AML-193 (cell line): Measurements from ENCODE around the gene PDLIM4.
A peak's percentile ranks its signal among the peaks of the same experiment; 100 is the strongest.

ENCODE experiments used
- DNase-seq, 2 experiments: peaks; one replicate each; lab custom pipeline; 2025; lab: John Stamatoyannopoulos, UW

PDLIM4 gene

GRCh38 chr5:132281856-132282614, 24.5 kb downstream of the PDLIM4 start:
- DNase-seq: no peak

DNA sequence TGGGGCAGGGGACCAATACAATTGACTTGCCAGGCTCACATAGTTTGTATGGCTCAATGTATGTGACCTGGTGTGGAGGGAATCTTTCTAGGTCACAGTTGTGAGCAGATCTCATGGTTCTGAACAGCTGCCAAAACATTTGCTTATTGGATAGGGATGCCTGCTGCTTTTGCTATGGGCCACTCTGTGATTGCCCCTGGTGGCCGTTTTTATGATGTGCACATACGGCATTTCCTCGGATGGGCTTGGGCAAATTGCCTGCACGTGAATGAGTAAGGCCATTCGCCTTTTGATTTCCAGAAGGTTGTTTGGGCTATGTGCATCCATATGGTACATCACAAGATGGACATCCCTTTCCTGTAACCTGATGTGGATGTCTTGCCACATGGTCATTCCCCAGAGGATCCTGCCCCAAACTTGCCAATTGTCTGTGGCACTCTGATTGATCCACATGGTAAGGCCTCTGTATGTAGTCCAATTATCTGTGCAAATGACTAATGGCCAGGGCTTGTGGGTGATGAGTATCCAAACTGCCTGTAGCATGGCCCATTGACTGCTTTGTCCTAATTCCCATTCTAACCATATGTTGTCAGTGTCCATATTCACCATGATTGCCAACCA, 26.0 kb downstream of the PDLIM4 start:
- peak; percentile 13 to 16 for DNase-seq

- no peak for DNase-seq
These were observed 31.6 kb downstream of the PDLIM4 start for GRCh38 chr5:132289097-132289496.

DNA sequence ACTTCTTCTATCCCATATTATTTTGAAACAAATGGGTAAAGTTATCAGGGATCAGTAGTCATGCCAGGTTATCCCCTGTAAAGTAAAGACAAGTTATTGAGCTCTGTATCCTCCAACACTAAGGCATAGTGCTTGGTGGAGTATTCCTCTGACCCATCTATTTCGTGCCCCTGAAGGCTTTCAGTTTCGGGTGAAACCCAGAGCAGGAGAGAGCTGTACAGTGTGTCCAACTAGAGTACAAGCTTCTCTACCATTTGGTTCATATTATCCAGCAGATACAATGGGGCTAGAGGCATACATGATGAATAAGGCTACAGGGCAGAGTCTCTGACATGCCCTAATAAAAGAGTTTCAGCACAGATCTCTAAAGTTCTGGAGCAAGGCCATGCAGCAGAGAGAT, 33.5 kb downstream of the PDLIM4 start:
- DNase-seq: no peak

GRCh38 chr5:132293066-132293991, 35.8 kb downstream of the PDLIM4 start:
- DNase-seq: peak; percentile 79 to 81

GRCh38 chr5:132293992-132294727, 36.7 kb downstream of the PDLIM4 start, which contains the start of gene SLC22A4:
Gene SLC22A4 (plus strand): TSS chr5:132294394. CDS start chr5:132294617, 223 bp downstream.
- DNase-seq: peak; percentile 79 to 89

GRCh38 chr5:132294728-132295504, 37.4 kb downstream of the PDLIM4 start:
- DNase-seq: peak; percentile 98

DNA sequence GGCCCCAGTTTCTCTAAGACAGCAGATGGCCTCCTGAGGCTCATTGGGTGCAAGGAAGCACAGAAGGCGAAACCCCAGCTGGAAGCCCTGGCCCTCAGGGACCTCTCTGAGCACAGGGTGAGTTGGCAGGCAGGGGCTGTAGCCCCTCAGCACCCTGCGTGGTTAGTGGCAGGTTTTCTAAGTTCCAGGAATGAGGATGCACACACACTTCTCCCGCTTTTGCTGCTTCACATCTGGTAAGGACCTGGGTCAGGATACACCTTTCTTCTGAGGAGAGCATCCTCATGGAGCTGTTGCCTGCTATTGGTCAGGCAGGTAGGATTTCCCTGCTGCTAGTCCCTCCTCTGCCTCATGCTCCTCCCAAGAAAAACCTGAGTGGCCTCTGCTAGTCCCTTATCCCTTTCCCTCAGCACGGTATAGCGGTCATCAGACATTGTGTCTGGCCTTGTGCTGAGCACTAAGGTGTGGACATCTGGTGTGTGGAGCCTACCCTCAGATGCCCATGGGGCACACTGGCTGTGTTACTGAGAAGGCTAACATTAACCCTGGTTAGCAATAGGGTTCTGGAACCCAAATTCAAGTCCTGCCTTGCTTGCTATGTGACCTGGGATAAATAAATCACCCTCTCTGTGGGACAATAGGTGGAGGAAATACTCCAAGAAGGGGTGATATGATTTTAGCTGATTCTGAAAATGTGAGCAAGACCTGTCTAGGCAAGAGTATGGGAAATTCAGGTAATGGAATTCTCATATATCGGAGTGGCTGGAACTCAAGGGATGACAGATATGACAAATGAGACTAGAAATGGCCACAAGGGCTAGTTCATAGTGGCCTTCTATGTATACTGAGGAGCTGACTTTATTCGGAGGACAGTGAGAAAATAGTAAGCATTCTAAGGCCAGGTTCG, 38.3 kb downstream of the PDLIM4 start:
- no peak for DNase-seq

GRCh38 chr5:132296412-132297016, 39.0 kb downstream of the PDLIM4 start:
- no peak for DNase-seq

DNA sequence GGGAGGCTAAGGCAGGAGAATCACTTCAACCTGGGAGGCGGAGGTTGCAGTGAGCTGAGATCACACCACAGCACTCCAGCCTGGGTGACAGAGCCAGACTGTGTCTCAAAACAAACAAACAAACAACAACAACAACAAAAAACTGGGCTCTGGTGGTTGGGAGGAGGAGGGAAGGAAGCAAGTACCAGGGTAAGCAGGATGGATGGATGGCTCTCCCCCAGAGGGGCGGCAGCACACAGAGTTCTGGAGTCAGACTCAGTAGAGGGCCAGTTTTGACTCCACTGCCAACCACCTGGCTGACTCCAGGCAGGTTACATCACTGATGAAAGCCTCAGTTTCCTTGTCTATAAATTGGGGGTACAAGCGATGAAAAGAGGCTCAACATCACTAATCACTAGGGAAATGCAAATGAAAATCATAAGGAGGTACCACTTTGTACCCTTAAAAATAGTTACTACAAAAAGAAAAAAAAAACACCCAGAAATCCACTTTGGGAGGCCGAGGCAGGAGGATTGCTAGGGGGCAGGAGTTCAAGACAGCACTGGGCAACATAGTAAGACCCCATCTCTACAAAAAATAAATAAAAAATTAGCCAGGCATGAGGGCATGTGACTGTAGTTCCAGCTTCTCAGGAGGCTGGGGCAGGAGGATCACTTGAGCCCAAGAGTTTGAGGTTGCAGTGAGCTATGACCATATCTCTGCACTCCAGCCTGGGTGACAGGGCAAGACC, 39.9 kb downstream of the PDLIM4 start:
- DNase-seq: no peak

DNA sequence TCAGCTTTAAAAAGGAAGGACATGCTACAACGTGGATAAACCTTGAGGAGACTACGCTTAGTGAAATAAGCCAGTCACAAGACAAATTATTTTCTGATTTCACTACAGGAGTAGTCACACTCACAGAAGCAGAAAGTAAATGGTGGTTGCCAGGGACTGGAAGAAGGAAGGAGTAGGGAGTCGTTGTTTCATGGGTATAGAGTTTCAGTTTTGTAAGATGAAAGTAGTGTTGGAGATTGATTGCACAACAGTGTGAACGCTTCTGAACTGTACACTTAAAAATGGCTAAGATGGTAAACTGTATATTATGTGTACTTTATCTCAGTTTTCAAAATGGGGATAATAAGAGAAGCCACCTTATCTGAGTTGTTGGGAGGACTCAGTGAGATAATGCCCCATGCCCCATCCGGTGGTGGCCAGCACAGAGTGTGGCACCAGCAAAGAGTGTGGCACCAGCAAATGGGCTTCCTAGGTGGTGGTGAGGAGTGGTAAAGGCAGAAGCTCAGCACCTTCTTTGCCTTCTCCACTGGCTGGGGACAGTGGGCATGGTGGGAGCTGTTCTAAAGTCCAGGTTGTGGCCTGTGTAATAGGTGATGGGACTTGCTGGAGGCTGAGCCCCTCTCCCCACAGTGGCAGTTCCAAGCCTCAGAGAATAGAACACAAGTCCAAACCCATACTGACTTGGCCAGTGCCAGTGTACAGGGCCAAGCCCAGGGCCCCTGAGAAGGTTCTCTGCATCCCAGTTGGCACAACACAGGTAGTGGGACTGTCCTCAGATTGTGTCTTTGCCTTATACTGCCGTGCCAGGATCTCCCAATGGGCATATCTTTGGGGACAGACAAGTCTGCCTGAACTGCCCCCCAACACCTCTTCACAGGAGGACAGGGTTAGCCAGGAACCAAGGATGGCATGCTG, 41.1 kb downstream of the PDLIM4 start:
- DNase-seq: peak; percentile 50 to 61

DNA sequence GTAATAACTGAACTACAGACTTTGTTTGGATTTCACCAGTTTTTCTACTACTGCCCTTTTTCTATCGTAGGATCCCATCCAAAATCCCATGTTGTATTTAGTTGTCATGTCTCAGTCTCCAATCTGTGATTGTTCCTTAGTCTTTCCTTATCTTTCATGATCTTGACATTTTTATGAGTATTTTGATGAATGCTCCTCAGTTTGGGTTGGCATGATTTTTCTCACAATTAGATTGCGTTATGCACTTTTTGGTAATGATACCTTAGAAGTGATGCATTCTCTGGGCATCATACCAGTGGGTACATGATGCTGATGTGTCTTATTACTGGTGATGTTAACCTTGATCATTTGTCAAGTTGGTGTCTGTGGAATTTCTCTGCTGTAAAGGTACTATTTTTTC, 42.4 kb downstream of the PDLIM4 start:
- no peak for DNase-seq

GRCh38 chr5:132300577-132301343, 43.3 kb downstream of the PDLIM4 start:
- DNase-seq: peak; percentile 21 to 23

DNA sequence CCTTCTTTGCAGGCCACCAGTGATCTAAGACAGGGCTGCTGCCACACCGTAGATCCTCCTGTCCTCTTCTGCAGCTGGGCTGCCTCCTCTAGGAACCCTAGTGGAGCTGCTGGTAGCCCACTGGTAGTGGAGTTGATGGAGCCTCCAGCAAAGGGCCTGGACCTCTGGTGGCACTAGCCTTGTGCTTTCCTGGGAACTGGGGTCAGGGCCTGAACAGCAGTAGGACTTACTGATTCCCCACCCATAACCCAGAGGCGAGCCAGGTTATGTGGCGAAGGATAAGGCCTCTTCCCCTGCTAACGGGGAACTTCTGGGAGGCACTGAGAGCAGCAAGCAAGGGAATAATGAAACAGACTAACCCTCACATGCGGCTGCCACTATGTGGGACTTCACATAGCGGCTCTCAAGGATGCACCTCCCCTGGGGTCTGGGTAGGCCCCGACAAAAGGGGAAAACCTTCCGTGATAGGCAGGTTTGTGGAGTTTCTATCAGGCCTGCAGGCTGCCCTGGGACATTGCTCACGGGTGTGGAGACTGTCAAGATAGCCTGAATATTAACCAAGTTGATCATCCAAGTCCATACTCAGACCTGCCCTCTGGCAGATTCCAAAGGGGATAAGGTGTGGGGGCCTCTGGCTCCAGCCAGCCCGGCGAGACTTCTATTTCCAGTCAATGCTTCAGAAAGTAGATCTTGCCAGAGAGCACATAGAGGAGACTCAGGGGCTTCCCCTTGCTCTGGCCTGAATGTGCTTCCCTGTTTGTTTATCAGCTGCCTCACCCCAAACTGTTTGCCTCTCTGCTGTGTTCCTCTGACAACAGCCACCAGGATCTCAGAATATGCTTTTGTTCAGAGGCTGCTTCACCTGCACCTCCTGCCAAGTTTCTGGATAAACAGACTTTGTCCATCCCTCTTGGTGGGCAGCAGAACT, 44.1 kb downstream of the PDLIM4 start:
- DNase-seq: no peak

DNA sequence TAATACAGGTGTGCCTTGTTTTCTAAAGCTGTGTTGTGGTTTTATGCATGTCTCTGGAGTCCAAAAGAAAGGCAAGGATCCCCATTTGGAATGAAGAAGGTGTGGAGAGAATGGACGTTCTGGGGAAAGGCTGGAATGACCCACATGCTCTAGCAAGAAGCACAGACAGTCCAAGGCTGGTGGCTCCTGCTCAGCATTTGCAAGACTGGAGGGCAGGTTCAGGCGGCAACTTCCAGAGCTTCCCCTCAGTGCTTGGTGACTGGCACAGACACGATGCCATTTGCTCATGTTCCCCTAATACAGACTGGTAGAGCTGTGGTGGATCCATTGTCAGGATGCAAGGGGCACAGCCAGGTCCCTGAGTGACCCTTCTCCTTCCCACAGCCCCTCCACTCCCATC, 44.9 kb downstream of the PDLIM4 start:
- no peak for DNase-seq

DNA sequence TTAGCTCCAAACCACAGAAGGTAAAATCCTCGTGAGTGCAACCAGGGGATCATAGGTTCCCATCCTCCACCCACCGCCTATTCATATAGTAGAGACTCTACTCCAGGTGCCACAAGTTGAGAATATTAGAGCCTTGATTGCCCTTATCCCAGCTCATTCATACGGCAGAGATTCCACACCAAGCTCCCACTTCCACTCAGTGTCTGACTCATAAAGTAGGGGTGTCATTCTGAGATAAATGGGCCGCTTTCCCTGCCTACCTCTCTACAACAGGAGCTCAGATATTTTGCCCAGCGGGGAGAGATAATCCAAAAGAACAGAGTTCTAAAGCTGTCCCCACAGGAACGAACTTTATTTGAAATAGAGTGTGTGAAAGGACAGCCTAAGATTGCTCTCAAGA, 46.1 kb downstream of the PDLIM4 start:
- no peak for DNase-seq
